ENCODE results near the gene ANGPTL2.

DNA sequence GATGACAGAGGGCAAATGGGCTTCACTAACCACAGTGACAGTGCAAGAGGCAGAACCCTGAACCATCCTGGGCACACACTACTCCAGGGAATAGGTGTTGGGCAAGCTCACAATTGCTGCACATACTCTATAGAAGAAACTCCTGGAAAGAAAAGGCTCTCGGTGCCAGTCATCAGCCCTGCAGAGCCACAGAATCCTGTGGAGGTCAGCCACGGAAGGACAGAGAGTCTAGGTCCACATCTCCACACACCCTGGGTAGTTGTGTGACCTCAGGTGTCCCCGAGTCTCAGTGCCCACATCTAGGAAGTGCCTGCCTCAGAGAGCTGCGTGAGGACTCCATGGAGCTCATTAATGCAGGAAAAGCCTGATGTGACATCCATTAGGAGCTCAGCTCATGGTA lies 16.0 kb upstream of the ANGPTL2 start:
- TF ChIP-seq POLR2A (IDR thresholded peaks at IDR 0.05), result no peak
- TF ChIP-seq, protein P1, sequence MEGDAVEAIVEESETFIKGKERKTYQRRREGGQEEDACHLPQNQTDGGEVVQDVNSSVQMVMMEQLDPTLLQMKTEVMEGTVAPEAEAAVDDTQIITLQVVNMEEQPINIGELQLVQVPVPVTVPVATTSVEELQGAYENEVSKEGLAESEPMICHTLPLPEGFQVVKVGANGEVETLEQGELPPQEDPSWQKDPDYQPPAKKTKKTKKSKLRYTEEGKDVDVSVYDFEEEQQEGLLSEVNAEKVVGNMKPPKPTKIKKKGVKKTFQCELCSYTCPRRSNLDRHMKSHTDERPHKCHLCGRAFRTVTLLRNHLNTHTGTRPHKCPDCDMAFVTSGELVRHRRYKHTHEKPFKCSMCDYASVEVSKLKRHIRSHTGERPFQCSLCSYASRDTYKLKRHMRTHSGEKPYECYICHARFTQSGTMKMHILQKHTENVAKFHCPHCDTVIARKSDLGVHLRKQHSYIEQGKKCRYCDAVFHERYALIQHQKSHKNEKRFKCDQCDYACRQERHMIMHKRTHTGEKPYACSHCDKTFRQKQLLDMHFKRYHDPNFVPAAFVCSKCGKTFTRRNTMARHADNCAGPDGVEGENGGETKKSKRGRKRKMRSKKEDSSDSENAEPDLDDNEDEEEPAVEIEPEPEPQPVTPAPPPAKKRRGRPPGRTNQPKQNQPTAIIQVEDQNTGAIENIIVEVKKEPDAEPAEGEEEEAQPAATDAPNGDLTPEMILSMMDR (IDR thresholded peaks at IDR 0.05 in 4 of 5, conservative IDR thresholded peaks at IDR 0.05 in 1 of 5), result no peak

Data from gastrocnemius medialis (tissue), 4 donors.